GM13977 (cell line): Measurements from ENCODE around the gene WWOX.

Experiments
- DNase-seq: peaks from one replicate; pipeline ENCODE4 v3.0.0; 2012; ENCODE audit warnings: low spot score
- CTCF ChIP-seq: IDR thresholded peaks from 2 replicates; pipeline ENCODE4 v1.5.1; 2012; ENCODE audit warnings: mild to moderate bottlenecking, control low read depth; ENCODE audit not compliant: insufficient read depth; ENCODE audit errors: extremely low read depth, missing control alignments
- in situ Hi-C: fragments of 300-500 bp; cut with MboI; formaldehyde crosslinking; loops from one replicate; pipeline ENCODE4 v1.12.0; 2022; ENCODE audit warnings: low sequenced_read_pairs, low pct_unique_long_range_greater_than_20kb, mixed read lengths, inconsistent platforms; ENCODE audit not compliant: unreplicated experiment

Gene WWOX

GRCh38 chr16:79131321-79132075 lies 1032.0 kb downstream of the WWOX start:
- no peak for TF ChIP-seq CTCF
- no peak for DNase-seq
- in situ Hi-C loops: no loop called here

- no peak for TF ChIP-seq CTCF
- in situ Hi-C loops: no loop called here
Observed at GRCh38 chr16:79132701-79133100, 1033.2 kb downstream of the WWOX start.

GRCh38 chr16:79134300-79134699 lies 1034.8 kb downstream of the WWOX start:
- no peak for TF ChIP-seq CTCF
- DNase-seq: no peak
- in situ Hi-C loops: no loop called here

More at GRCh38 chr16:79132701-79133100, 1033.2 kb downstream of the WWOX start:
- no peak for DNase-seq

GRCh38 chr16:79136955-79137354 lies 1037.5 kb downstream of the WWOX start:
- in situ Hi-C loops: no loop called here
- TF ChIP-seq CTCF: no peak
- DNase-seq: no peak

GRCh38 chr16:79137426-79137939 lies 1038.0 kb downstream of the WWOX start:
- in situ Hi-C loops: no loop called here
- TF ChIP-seq CTCF: no peak

GRCh38 chr16:79139799-79140198 lies 1040.3 kb downstream of the WWOX start:
- no peak for DNase-seq
- in situ Hi-C loops: no loop called here
- TF ChIP-seq CTCF: no peak

More at GRCh38 chr16:79137426-79137939, 1038.0 kb downstream of the WWOX start:
- DNase-seq: no peak
